DMS114 treated with DMSO at 0.1 percent for 48 hours (cell line): ENCODE data around the gene MISP3.
"Not testable (repeated sequence)": the region's sequence is repeated elsewhere in the genome, so short reads cannot be mapped to it uniquely, and the experiment has no call there.

Experiments used
- DNase-seq: peaks from one replicate; lab custom pipeline; 2025; ENCODE audit not compliant: unreplicated experiment; lab: John Stamatoyannopoulos, UW

Gene MISP3

DNA sequence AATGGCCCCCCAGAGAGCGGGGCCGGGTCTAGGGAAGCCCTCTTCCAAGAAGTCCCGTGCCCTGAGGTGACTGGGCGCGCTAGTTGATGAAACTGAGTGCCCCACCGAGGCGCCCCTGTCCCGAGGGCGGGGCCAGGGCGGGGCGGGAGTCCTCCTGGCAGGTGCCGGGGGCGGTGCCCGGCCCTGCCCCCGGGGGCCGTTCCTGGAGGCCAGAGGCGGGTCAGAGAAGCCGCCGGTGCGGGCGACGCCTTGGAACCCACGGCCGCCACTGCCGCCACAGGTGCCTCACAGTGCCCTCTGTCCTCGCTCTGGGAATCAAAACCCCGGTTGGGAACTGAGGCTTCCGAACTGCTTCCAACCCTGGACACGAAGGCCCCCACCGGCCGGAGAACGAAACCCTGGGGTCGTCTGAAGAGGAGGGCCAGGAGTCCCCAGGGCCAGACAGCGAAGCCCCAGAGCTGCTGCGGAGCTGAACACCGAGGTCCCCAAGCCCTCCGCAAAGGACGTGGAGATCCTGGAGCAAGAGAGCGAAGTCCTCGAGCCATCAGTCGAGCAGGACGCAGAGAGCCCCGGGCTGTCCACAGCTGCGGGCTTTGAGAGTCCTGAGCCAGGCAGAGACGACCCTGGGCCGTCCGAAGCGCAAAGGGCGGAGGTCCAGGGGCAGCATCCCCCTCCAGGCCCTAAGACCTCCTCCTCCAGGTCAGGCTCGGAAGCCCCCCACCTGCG lies at the start of gene MISP3:
MISP3 (plus strand) TSS at position 252 of the 726 bp plus-strand sequence. CDS start 524 bp downstream, outside the sequence.
- no peak for DNase-seq

DNA sequence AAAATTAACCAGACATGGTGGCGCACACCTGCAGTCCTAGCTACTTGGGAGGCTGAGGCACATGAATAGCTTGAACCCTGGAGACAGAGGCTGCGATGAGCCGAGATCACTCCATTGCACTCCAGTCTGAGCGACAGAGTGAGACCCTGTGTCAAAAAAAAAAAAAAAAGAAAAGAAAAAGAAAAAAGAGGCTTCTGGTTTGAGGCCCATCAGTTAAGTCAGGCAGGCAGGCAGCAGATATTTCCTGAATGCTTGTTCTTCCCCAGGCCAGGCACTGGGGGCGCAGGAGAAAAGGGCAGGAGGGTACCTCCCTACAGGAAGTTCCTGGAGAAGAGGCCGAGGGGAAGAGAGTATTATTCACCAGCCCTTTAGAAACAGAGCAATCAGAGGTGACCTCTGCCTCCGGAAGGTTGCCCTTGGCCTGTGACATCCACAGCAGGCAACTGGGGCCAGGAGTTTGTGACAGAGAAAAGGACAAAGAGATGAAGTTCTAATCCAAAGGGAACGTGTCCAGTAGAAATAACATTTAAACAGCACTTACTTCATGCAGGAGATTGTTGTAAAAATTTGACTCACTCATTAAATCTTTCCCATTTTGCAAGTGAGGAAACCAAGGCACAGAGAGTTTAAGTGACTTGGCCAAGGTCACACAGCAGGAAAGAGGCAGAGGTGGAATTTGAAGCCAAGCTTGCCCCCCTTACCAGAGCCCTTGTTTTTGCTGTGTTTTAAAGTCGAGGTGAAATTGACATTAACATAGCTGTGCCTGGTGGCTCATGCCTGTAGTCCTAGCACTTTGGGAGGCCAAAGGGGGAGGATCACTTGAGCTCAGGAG lies 49.0 kb upstream of the MISP3 start:
- peak; percentile 18 for DNase-seq

GRCh38 chr19:14026652-14027192 lies 45.9 kb upstream of the MISP3 start:
- not testable (repeated sequence) for DNase-seq

- DNase-seq: no peak
Observed at GRCh38 chr19:14027856-14028450, 44.6 kb upstream of the MISP3 start, which contains the start of gene RLN3. Gene RLN3 (plus strand): TSS chr19:14028148. CDS start chr19:14028205, 57 bp downstream.

DNA sequence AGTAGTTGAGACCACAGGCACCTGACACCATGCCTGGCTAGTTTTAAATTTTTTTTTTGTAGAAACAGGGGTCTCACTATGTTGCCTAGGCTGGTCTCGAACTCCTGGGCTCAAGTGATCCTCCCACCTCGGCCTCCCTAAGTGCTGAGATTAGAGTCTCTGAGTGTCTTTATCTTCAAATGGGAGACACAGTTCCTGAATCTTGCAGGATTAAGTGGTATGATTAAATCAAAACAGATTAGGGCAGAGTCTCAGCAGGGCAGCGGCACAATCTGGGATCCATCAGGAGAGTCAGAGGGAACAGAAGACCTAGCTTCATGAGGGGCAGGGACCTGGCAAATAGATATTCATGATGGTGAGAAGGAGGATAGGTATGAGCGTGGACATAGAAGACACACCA lies 43.7 kb upstream of the MISP3 start:
- no peak for DNase-seq

GRCh38 chr19:14030997-14031718 lies 41.4 kb upstream of the MISP3 start:
- no peak for DNase-seq

- DNase-seq: peak; percentile 47
Observed at GRCh38 chr19:14031719-14032480, 40.7 kb upstream of the MISP3 start, which contains the start of gene IL27RA. Gene IL27RA (plus strand): TSS chr19:14031762. CDS start chr19:14031873, 111 bp downstream.

DNA sequence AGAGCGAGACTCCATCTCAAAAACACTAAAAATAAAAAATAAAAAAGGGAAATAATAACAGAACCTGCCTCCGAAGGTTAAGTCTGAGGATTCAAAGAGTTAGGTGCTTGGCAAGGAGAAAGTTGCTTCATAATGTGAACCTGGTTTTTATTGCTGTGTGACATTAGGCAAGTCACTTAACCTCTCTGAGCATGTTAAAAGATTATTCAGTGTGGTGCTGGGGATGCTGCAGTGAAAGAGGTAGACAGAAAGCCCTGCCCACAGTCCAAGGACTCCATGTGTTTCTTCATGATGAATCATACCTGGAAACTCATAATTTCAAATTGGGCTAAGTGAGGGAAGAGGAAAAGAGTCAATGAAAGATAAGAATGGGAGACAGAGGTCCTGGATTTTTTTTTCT lies 38.6 kb upstream of the MISP3 start:
- DNase-seq: no peak

GRCh38 chr19:14035159-14035558 lies 37.4 kb upstream of the MISP3 start:
- peak; percentile 6 for DNase-seq

- DNase-seq: no peak
Observed at GRCh38 chr19:14035706-14036105, 36.9 kb upstream of the MISP3 start.

DNA sequence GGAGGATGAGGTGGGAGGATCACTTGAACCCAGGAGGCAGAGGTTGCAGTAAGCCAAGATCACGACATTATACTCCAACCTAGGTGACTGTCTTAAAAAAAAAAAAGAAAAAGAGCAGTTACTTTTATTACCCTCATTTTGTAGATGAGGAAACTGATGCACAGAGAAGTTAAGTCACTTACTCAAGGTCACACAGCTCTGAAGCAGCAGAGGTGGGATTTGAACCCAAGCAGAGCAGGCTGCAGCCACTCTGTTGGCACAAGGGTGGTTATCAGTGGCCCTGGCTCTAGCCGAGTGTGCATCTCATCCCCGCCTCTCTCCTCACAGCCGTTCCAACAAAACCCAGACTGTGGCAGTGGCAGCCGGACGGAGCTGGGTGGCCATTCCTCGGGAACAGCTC lies 33.4 kb upstream of the MISP3 start:
- DNase-seq: no peak

DNA sequence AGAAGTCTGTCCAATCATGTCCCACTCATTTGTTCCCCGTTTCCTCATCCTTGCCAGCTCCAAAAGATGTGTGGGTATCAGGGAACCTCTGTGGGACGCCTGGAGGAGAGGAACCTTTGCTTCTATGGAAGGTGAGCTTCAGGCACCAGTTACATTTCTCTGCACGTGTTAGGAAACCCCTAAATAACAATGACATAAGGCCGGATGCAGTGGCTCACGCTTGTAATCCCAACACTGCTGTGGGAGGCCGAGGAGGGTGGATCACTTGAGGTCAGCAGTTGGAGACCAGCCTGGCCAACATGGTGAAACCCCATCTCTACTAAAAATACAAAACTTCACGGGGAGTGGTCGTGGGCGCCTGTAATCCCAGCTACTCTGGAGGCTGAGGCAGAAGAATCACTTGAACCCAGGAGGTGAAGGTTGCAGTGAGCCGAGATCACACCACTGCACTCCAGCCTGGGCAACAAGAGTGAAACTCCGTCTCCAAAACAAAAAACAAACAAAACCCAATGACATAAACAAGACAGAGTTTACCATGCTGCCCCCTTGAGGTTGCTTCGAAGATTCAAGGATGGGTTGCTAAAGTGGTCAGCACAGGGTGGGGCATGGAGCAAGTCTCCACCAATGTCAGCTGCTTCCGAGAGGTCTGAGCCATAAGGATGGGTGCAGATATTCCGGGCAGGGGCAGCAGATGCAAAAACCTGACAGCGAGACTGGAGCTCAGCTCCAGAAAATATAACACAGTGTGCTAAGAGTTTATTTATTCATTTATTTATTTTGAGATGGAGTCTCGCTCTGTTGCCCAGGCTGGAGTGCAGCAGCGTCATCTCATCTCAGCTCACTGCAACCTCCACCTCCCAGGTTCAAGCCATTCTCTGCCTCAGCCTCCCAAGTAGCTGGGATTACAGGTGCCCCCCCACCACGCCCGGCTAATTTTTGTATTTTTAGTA lies 29.7 kb upstream of the MISP3 start:
- peak; percentile 35 for DNase-seq

DNA sequence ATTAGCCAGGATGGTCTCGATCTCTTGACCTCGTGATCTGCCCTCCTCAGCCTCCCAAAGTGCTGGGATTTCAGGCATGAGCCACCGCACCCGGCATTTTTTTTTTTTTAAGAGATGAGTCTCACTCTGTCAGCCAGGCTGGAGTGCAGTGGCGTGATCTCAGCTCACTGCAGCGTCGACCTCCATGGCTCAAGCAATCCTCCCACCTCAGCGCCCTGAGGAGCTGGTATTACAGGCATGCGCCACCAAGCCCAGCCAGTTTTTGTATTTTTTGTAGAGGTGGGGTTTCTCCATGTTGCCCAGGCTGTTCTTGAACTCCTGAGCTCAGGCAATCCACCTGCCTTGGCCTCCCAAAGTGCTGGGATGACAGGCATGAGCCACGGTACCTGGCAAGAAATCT lies 24.7 kb upstream of the MISP3 start:
- DNase-seq: not testable (repeated sequence)

DNA sequence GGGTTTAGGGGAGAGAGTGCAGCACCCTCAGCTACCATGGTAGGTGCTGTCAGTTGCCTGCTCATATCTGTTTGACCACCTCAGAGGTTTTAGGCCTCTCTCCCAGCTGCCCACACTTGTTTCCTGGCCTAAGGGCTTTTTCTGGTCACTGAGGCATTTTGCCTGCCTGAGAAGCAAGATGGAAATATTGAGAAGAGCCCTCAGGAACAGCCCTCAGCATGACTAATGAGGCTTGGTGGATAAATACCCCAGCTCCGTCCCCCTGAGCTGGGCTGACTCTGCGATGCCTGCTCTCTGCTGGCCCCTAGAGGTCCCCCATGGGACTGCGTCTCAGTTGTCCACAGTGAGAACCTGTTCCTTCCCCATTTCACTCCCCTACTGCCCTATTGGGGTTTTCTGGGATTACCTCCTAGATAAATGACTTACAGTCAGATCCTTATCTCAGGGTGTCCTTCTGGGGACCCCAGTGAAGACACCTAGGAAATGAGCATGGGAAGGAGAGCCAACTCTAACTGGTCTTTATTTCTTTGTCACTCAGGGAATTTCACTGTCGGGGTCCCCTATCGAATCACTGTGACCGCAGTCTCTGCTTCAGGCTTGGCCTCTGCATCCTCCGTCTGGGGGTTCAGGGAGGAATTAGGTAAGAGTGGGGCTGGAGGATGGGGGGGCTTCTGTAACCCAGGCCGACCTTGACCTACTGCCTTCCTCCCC lies 24.0 kb upstream of the MISP3 start:
- DNase-seq: no peak

- no peak for DNase-seq
Observed at GRCh38 chr19:14050512-14050911, 22.1 kb upstream of the MISP3 start.

DNA sequence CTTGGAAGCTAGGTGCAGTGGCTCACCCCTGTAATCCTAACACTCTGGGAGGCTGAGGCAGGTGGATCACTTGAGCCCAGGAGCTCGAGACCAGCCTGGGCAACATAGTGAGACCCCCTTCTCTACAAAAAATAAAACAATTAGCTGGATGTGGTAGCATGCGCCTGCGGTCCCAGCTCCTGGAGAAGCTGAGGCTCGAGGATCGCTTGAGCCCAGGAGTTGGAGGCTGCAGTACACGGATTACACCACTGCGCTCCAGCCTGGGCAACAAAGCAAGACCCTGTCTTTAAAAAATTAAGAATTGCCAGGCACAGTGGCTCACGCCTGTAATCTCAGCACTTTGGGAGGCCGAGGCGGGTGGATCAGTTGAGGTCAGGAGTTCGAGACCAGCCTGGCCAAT lies 21.6 kb upstream of the MISP3 start:
- not testable (repeated sequence) for DNase-seq

GRCh38 chr19:14051980-14052379 lies 20.6 kb upstream of the MISP3 start:
- no peak for DNase-seq

- DNase-seq: no peak
Observed at GRCh38 chr19:14052470-14052869, 20.1 kb upstream of the MISP3 start.
